Measurements from ENCODE around the gene HNMT.
"Not testable (repeated sequence)": the region's sequence is repeated elsewhere in the genome, so short reads cannot be mapped to it uniquely, and the experiment has no call there.

HNMT gene

DNA sequence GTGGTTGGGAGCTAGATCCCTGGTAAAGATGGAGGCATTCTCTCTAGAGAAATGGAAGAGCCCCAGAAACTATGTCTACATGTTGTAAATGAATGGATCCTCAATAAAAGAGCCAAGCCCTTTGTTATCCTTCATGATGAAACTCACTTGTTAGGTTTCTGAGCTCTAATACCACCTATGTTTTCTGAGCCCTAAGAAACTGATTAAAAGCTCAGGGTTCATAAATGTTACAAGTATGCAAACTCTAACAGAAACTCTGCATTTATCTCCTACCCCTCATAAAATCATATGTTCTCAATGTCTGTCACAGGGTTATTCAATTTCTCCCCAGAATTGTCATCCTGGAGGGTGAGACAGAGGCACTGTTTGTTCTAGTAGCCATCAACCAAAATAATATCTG, 18.0 kb upstream of the HNMT start:
- no peak for DNase-seq

DNA sequence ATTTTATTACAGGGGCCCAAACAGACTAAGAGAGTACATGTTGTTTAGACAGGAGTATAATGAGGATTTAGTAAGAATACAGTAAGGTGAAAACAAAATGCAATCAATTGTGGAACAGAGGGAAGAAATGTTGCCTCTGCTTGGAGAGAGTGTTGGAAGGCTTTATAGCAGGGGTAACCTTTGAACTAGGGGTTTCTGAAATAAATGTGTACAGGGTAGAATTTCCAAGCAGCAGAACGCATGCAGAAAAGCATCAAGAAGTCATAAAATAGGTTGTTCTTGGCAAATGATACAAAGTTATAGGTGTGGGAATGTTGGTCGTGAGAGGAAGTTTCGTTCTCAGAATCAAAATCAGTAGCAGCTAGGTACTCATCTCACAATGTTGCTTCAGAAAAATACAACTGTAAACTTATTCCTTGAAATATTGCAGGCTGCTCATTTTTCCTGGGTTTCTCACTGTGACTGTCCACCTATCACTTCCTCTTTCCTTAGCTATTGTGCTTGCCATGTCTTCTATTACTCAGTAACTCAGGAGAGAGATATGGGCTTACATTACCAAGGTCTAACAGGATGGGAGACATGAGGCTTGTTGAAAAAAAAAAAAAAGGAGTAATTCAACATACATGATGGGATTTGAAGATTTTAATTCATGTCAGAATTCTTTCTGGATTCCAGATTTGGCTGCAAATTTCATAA, 17.1 kb upstream of the HNMT start:
- peak in 2 of 3 donors; percentile 11 to 54 for DNase-seq

- peak; percentile 80 to 84 (median 83) for DNase-seq
Measured at GRCh38 chr2:137947728-137948336, 16.4 kb upstream of the HNMT start.

GRCh38 chr2:137948894-137949293, 15.4 kb upstream of the HNMT start:
- DNase-seq: no peak

- peak; percentile 33 to 51 (median 37) for DNase-seq
Measured at GRCh38 chr2:137950238-137950637, 14.0 kb upstream of the HNMT start.

DNA sequence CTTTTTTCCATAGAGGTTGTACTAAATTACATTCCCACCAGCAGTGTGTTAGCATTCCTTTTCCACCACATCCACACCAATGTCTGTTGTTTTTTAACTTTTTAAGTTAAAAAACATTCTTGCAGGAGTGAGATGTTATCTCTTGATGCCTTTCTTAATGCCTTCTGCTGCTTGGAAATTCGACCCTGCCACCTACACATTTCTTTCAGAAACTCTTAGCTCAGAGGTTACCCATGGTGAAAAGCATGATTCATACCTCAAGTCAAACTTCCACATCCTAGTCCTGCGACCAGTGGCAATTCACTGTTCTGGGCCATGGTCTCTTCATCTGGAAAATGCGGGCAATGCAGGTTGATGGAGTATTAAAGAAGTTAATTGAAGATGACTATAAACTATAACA, 12.7 kb upstream of the HNMT start:
- DNase-seq: peak; percentile 71 to 85 (median 76)

DNA sequence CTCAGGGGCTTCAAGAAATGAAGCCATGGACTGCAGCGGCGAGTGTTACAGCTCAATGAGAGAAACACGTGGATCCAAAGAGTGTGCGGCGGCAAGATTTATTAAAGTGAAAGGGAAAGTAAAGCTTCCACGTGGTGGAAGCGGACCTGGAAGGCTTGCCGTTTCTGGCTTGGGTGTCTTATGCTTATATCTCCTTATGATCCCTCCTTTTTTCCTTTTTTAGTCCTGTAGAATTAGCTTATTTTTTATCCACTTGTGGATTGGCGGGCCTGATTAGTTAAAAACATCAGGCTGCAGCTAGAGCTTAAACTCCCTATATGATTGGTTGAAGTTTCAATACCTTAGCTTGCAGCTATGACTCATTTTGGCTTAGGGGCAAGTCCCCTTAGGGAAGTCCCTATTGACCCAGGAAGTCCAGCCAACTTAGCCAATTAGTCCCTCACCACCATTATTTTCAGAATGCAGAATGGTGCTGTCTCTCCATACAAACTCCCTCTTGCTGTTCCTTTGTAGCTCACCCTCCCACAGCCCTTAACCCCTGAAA, 11.6 kb upstream of the HNMT start:
- DNase-seq: peak; percentile 56 to 77 (median 61)

GRCh38 chr2:137955536-137955935, 8.7 kb upstream of the HNMT start:
- DNase-seq: no peak

DNA sequence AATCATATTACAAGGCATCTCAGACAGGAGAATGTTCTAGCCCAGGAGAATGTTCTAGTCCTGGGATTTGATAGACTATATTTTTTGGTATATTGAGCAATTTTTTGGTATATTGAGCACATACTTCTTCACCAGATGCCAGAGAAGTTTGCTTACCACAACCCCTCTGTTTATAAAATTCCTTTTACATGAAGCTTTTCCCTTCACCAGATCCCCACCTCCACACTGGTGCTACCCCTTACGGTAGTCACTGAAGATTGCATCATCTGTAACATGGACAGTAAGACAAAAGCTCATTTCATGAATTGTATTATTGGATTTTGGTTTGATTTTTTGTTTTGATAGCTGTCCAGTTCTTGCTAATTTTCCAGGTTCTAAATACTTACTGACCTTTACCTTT, 7.2 kb upstream of the HNMT start:
- peak in 1 of 3 donors; percentile 21 for DNase-seq

DNA sequence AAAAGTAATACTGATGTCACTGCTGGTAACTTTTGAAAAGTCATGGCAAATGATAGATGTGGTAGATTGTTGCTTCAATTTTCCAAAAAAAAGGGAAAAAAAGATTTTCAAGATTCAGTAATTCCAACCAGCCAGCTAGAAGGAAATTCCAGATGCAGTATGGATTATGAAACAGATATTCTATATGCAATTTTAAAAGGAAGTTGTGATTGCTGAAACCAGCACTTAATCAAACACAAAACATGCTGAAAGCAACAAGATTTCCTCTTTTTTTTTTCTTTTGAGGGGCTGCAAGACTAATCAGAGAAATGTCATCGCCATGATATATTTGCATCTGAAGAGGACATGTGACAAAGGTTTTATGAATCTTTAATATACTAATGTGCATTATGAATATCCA, 5.1 kb upstream of the HNMT start:
- DNase-seq: peak; percentile 36 to 84 (median 77)

- peak; percentile 58 to 81 (median 77) for DNase-seq
Measured at GRCh38 chr2:137960223-137960622, 4.0 kb upstream of the HNMT start.

GRCh38 chr2:137961602-137962001, 2.7 kb upstream of the HNMT start:
- DNase-seq: no peak

GRCh38 chr2:137963535-137964065, 673 bp upstream of the HNMT start:
- DNase-seq: peak in 1 of 3 donors; percentile 14

GRCh38 chr2:137964859-137965459, 686 bp downstream of the HNMT start:
- no peak for DNase-seq

DNA sequence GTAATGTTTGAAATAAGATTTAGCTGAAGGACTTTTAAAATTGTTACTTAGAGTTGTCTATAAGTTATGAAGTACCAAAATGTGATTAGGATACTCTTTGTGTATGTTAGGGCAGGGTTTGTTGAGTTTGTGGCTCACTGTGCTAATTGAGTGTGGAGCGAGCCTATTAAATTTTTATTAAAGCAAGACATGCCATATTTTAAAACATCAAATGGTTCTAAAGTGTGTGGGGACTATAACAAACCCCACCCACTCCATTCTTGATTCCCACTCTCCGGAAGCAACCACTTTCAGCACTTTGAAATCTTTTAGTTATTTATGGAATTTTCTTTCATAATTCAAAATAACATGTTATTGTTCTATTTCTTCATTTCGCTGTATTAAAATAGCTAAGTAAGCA, 1.8 kb downstream of the HNMT start:
- no peak for DNase-seq

GRCh38 chr2:137967042-137967441, 2.8 kb downstream of the HNMT start:
- no peak for DNase-seq

DNA sequence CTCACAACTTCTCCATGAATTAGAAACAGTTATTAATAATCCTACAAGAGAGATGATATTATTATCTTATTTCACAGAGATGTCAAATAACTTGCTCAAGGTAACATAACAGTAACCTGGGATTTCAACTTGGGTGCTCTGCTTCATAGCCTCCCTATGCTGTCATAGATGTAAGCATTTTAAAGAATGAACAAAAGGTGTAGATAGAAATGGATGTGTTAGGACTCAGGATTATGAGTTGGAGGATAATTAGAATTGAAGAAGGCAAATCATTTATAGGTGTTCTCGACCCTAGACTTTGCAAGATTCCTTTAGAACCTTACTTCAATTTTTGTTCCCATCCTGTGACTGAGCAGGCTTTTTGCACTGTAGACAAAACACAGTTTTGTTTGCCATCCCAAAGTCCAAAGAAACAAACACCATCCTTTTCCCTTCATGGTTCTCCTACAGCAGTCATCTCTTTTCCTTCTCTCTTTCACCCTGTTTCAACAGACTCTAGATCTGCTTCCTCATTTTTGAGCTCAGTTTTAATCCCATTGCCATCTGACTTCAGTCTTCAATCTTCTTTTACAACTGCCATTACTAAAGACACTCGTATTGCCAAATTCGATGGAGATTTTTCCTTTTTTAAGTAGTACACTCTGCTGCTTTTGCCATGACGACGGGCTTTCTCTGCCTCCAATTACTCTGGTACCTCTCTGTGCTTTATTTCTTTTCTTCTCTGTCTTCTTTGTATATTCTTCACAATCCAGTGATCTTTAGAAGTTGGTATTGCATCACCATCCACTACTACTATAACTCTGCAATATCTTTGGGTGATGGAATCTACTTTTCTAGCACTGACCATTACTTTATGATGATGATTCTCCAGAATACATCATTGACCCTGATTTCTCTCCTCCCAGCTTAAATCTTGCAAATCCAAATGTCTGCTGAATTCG, 4.5 kb downstream of the HNMT start:
- DNase-seq: peak; percentile 41 to 76 (median 66)

DNA sequence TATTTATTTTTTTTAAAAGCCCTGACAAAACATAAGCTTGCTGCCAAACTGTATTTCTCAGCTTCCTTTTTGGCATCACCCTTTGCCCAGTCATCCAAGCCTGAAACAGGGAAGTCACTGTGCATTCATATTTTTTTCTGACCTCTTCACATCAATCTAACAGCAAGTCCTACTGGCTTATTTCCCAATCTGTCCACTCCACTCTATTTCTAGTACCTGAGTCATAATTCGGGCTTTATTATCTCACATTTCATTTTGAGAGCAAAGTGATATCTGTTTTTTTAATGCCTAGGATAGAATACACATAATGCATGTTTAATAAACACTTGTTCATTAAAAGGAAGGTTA, 5.1 kb downstream of the HNMT start:
- DNase-seq: peak; percentile 80 to 95 (median 92)

- no peak for DNase-seq
Measured at GRCh38 chr2:137969876-137970275, 5.6 kb downstream of the HNMT start.

DNA sequence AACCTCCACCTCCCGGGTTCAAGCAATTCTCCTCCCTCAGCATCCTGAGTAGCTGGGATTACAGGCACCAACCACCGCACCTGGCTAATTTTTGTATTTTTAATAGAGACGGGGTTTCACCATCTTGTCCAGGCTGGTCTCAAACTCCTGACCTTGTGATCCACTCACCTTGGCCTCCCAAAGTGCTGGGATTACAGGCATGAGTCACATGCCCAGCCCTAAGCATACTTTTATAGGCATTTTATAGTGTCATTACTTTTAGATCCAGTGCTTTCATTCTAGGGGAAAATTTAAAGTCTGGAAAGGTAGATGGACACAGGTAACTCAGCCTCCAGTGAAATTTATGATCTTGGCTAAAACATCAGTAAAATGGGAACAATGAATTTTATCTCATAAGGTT, 7.0 kb downstream of the HNMT start:
- not testable (repeated sequence) for DNase-seq

- DNase-seq: no peak
Measured at GRCh38 chr2:137973280-137973679, 9.0 kb downstream of the HNMT start.
